HG02623 (cell line): Measurements from ENCODE around the gene PTPMT1.
"Not testable (repeated sequence)": the region's sequence is repeated elsewhere in the genome, so short reads cannot be mapped to it uniquely, and the experiment has no call there.

Experiments used
- ATAC-seq: cut with Tn5 transposase; IDR thresholded peaks from one replicate; pipeline ENCODE4 v1.9.1; 2021; ENCODE audit warnings: moderate library complexity; ENCODE audit not compliant: unreplicated experiment

PTPMT1 gene

DNA sequence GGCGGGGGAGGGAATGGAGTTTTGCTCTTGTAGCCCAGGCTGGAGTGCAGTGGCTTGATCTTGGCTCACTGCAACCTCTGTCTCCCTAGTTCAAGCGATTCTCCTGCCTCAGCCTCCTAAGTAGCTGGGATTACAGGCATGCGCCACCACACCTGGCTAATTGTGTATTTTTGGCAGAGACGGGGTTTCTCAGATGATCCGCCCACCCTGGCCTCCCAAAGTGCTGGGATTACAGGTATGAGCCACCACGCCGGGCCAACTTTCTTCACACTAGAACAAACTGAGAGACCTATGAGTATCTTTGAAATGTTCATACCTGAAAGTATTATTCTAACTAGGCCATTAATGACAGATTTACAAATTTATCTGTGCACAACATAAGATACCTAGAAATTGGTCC, 19.1 kb upstream of the PTPMT1 start:
- ATAC-seq, result not testable (repeated sequence)

DNA sequence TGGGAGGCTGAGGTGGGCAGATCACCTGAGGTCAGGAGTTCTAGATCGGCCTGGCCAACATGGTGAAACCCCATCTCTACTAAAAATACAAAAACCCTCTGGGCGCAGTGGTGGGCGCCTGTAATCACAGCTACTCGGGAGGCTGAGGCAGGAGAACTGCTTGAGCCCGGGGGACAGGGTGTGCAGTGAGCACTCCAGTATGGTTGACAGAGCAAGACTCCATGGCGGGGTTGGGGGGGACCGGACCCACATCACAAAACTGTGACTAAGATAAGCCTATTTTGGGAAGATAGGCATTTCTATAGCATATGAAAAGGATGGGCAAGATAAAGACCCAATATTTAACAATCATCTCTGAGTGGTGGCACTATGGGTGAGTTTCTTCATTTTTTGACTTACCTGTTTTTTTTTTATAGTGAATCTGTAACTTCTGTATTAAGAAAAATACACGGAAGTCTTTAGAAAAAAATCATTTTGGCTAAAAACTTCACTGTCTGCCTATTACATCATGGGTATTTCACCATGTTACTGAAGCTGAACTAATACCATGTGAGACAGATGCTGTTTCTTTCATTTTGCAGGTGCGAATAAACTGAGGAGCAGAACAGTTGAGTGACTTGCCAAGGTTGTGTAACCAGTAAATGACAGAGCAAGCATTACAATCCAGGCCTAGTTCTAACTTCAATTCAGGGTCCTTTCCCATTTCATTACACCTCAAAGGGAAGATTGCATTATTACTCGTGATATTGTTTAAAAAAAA, 14.9 kb upstream of the PTPMT1 start:
- ATAC-seq, result no peak

DNA sequence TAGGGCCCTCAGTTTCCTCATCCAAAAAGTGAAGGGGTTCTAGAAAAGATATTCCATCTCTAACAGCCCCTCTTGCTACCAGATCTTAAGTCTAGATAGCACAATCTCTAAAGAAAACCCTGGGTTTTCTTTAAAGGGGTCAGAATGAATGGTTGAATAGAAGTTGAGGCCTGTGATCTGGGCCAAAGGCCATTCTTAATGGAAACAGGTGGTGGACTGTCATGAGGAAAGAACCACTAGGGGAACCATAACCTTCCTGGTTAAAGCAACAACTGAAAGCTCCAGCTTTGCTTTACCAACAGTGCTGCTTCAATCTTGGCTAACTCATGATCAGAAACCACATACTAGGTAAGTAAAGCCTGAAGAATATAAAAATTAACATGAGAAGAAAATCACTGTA, 14.3 kb upstream of the PTPMT1 start:
- ATAC-seq, result no peak

DNA sequence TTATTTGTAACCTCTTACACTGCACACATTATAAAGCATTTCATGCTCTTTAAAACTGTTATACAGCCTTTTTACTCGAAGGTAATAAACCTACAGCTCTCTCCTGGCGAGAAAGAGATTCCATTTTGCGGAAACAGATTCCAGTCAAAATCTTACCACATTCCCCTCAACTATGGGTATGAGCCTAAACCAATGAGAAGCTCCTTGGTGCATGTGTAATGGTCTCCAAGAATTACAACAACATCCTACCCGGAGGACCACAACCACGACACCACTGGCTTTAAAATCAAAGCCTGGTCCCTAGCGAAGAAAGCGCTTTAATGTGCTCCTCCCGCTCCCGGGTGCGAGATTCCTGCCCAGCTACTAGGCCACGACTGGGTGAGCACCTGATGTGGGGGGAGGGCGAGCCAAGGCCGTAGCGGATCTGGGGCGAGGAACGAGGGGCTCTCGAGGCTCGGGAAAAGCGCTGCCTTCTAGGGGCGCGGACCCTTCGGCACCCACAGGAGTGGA, 13.3 kb upstream of the PTPMT1 start:
- peak; percentile 4 for ATAC-seq

DNA sequence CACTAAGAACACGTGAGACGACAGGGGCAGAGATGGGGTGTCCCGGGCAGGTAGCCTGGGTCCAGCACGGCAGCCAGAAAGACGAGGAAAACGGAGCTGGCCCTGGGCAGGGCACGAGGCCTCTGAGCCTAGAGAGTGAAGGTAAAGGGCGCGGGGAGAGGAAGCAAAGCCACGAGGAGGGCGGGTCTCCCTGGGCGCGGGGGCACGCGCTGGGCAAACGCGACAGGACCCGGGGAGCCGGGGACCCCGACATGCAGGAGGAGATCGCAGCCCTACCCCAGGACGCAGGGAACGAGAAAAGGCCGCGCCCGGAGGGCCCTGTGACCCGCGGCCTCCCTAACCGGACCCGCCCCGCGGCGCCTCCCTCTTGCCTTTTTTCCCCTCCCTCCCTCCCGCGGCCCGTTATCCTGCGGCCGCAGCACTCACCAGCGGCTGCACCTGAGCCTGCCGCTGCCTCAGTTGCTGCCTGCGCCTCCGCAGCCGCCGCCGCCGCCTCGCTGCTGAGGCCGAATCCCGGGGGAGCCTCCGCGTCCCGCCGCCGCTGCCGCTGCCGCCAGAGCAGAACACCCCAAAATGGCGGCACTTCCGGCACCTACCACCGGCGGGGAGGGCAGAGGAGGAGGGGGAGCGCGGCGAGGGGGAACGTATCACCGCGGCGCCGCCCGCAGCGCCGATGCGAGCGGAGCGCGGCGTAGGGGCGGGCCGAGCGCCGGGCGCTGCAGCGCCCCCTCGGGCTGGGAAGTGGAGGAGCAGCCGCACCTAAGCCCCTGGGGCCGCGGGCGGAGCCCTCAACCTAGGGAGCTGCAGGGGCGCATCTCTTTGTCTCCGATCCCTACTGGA, 12.6 kb upstream of the PTPMT1 start, which contains the start of gene CELF1:
Gene CELF1 (minus strand): TSS at position 567 of the 840 bp plus-strand sequence. CDS start 53,609 bp downstream, outside the sequence.
- peak; percentile 95 for ATAC-seq

DNA sequence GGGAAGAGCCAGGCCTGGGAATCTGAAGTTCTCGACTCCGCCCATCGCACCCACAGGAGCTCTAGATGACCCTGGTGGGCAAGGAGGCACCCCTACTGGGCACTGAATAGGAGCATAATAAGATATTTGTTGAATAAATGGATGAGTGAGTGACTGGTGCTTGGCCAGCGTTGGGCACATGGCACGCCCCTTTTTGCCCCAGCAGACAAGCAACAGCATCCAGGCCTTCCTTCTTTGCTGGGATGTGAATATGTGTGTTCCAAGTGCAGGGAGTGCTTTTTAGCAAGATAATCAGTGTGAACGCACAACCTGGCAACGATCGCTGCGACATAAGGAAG, 12.0 kb upstream of the PTPMT1 start:
- ATAC-seq, result peak; percentile 20

DNA sequence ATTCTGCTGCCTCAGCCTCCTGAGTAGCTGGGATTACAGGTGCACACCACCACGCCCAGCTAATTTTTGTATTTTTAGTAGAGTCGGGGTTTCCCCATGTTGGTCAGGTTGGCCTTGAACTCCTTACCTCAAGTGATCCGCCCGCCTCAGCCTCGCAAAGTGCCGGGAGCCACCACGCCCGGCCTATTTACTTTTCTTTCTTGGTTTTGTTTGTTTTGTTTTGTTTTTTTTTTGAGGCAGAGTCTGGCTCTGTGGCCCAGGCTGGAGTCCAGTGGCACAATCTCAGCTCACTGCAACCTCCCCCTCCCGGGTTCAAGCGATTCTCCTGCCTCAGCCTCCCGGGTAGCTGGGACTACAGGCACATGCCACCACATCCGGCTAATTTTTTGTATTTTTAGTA, 8.4 kb upstream of the PTPMT1 start:
- ATAC-seq, result not testable (repeated sequence)

DNA sequence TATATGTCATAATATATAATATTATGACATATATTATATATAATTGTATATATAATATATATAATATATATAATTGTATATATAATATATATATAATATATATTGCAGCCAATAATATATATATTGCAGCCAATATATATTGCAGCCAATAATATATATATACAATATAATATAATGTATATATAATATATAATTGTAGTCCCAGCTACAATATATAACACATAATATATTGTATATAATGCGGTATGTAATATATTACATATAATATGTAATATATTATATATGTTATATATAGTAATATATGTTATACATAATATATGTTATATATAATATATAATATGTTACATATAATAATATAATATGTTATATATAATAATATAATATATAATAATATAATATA, 6.7 kb upstream of the PTPMT1 start:
- ATAC-seq, result no peak

DNA sequence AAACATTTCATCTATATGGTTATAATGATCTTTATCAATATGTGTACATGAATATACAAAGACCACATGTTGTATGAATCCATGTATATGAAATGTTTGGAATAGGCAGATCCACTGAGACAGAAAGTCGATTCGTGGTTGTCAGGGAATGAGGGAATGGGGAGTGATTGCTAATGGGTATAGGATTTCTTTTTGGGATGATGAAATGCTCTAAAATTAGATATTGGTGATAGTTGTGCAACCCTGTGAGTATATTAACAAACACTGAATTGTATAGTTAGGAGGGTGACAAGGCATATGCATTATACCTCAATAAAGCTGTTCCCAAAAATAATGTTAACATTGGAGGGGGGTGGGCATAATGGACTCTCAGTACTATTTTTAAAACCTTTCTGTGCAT, 5.0 kb upstream of the PTPMT1 start:
- ATAC-seq, result no peak

DNA sequence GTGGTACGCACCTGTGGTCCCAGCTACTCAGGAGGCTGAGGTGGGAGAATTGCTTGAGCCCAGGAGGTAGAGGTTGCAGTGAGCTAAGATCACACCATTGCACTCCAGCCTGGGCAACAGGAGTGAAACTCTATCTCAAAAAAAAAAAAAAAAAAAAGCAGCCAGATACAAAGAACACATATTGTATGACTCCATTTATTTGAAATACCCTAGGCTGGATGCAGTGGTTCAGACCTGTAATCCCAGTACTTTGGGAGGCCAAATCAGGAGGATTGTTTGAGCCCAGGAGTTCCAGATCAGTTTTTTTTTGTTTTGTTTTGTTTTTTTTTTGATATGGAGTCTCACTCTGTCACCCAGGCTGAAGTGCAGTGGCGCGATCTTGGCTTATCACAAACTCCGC, 3.0 kb upstream of the PTPMT1 start:
- not testable (repeated sequence) for ATAC-seq

DNA sequence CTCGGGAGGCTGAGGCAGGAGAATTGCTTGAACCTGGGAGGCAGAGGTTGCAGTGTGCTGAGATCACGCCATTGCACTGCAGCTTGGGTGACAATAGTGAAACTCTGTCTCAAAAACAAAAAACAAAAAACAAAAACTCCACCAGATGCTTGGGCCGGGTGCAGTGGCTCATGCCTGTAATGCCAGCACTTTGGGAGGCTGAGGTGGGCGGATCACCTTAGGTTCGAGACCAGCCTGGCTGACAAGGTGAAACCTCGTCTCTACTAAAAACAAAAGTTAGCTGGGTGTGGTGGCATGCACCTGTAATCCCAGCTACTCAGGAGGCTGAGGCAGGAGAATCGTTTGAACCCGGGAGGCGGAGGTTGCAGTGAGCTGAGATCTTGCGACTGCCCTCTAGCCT, 1.0 kb upstream of the PTPMT1 start:
- not testable (repeated sequence) for ATAC-seq

DNA sequence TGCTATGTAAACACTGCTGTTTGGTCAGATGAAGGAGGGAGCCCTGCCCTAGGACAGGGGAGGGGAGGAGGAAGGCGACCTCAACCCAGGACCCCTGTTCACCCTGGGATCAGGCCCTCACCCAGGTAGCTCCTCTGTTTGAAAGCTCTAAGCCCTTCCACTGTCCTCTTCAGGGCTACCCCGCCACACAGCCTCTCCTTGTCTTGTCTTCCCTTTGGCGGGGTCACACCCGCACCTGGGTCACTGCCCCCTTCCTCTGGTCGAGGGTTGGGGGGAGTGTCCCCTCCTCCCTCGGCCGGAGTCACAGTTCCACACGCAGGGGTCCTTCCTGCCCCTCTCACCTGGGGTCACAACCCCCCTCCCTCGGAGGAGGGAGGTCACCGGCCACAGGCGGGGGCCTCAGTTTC, 463 bp upstream of the PTPMT1 start:
- ATAC-seq, result no peak

DNA sequence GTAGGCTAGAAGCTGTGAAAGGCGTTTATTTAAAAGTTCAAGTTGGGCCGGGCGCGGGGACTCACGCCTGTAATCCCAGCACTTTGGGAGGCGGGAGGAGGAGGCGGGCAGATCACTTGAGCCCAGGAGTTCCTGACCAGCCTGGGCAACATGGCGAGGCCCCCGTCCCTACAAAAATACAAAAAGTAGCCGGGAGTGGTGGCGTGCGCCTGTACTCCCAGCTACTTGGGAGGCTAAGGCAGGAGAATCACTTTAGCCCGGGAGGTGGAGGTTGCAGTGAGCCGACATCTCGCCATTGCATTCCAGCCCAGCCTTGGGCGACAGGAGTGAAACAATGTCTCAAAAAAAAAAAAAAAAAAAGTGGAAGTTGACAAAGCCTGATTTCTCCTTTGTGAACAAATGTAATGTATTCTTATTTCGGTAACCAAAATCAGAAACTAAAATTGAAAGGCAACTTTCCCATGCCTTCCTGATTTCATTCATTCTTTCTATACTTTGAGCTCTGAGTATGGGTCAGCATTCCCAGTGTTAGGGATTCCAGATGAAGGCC, 825 bp downstream of the PTPMT1 start:
- ATAC-seq, result no peak

DNA sequence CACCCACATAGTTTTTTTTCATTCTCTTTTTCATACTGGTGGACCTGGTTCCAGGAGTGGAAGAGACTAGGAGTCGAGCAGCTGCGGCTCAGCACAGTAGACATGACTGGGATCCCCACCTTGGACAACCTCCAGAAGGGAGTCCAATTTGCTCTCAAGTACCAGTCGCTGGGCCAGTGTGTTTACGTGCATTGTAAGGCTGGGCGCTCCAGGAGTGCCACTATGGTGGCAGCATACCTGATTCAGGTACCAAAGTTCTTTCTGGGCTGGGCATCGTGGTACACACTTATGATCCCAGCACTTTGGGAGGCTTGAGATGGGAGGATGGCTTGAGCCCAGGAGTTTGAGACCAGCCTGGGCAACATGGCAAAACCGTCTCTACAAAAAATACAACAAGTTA, 4.2 kb downstream of the PTPMT1 start:
- no peak for ATAC-seq

DNA sequence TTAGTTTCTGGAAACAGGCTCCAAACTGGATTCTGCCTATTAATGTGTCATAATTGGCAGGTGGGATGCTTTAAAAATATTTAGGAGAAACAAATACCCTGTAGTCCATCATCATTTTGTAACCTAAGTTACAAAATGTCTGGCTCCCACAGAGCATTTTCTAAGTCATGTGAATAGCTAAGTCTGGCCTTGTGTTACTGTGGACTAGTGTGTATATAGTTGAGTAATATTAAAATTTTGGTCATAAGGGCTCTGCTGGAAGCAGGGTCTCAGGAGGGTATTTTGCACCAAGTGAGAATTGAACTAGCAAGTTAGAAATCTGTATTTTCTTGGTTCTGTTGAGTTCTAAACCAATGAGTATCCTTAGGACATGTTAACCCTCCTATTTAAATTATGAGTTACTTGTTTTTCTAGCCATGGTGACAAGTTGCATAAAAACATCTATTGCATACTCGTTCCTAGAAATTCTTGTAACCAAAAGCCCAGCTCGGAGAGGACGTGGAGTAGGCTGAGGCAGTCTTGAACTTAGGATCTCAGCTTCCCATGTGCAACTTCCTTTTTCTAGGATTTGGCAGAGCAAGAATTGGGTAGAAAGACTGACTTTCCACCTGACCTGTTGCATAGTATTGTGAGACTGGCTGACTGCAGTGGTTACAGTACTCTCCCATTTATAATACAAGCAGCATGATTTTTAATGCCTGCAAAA, 5.4 kb downstream of the PTPMT1 start:
- ATAC-seq, result no peak

DNA sequence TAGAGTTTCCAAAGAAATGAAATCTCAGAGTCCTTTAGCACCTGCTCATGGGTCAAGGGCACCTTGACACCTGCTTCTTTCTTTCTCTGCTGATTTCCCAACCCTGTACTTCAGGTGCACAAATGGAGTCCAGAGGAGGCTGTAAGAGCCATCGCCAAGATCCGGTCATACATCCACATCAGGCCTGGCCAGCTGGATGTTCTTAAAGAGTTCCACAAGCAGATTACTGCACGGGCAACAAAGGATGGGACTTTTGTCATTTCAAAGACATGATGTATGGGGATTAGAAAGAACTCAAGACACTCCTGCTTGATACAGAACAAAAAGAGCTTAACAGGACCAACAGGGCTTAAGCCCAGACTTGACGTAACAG, 5.9 kb downstream of the PTPMT1 start:
- no peak for ATAC-seq

DNA sequence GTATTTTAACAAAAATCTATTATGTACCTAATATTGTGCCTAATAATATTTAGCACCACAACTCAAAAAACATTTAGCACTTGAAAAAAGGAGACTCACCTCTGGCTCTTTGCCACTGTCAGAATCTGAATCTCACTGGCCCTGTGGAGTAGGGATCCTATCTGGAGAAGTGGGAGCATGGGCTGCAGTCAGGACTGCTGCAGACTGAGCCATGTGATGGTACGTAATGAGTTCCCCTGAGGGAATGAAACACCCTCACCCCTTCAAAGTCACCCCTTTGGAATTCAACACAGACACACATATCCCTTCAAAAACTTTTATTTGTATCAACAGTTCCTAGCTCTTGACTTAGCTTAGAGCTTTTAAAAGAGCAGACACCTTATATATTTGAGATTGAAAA, 6.5 kb downstream of the PTPMT1 start:
- ATAC-seq, result no peak

DNA sequence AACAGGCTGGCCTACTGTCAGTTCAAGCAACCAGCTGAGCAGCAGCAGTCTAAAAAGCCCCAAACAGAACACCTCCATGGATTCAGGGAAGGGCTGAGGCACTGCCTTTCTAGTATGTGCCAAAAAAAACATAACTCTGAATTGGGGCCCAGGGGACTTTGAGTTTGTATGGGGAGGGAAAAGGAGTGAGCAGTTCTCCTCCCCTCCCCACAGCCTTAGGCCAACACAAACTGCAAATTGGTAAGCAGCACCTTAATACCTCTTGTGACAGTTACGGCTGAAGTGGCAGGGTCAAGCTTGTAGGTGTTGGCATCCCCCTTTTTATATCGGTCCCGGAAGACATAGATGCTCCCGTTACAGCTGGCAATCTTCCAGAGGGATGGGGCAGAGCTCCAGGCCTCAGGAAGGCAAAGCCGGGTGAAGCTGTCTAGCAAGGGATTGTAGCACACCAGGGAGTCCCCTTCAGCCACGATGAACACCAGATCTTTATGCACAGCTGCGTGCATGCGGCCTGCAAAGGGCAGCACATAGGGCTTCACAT, 7.4 kb downstream of the PTPMT1 start:
- ATAC-seq, result no peak

DNA sequence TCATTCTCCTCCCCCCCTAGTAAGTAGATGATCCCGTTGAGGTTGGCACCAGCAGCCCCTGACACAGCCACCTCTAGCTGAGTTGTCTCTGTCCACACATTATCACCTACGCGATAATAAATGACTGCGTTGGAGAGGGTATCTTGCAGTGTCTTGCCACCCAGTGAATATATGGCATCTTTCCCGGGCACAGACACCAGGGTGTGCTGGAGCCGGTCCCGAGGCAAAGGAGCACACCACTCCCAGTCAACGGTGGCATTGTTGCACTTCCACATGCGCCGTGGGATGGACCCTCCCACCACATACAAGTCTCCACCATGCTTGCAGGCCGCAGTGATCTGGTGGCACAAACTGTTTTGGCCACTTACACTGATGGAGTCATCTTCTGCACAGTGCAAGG, 7.9 kb downstream of the PTPMT1 start:
- no peak for ATAC-seq

DNA sequence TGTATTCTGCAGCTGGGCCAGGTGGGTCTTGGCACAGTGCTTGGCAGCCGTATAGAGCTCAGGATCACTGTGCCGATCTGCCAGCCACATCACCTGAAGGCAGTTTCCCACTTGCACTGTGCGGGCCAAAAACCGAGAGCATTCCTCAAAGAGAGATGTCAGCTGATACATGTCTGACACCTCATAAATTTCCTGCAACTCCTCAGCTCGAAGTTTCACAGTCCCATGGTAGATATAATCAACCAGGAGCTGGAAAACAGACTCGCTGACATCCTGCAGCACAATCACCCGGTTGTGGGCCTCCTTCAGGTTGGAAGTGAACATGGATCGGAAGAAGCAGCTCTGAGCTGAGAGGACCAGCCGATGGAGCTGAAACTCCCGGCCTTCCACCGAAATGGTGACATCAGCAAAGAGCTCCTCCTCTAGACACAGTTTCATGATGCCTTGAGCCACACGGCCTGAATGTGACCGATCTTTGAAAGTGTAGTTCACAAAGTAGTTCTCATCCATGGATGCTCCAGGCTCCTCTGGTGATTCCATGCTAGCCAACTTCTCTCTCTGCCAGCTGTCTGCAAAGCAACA, 12.2 kb downstream of the PTPMT1 start:
- no peak for ATAC-seq
